ENCODE measurements around the gene APOBEC3H.

APOBEC3H gene

GRCh38 chr22:39081598-39081997 lies 15.4 kb upstream of the APOBEC3H start:
- DNase-seq: no peak

- DNase-seq: no peak
These were observed 13.6 kb upstream of the APOBEC3H start for GRCh38 chr22:39083212-39084165.

- DNase-seq: no peak
These were observed 12.4 kb upstream of the APOBEC3H start for GRCh38 chr22:39084666-39085065.

- DNase-seq: no peak
These were observed 9.9 kb upstream of the APOBEC3H start for GRCh38 chr22:39087098-39087497.

GRCh38 chr22:39087881-39088684 lies 9.0 kb upstream of the APOBEC3H start:
- DNase-seq: no peak

GRCh38 chr22:39088685-39089032 lies 8.4 kb upstream of the APOBEC3H start:
- DNase-seq: no peak

- no peak for DNase-seq
These were observed 7.1 kb upstream of the APOBEC3H start for GRCh38 chr22:39089928-39090327.

GRCh38 chr22:39090426-39091064 lies 6.5 kb upstream of the APOBEC3H start:
- DNase-seq: no peak

GRCh38 chr22:39091126-39092081 lies 5.6 kb upstream of the APOBEC3H start:
- DNase-seq: no peak

- DNase-seq: no peak
These were observed 4.8 kb upstream of the APOBEC3H start for GRCh38 chr22:39092111-39092862.

GRCh38 chr22:39094717-39095389 lies 2.2 kb upstream of the APOBEC3H start:
- no peak for DNase-seq

GRCh38 chr22:39095971-39096370 lies 1.1 kb upstream of the APOBEC3H start:
- no peak for DNase-seq

- no peak for DNase-seq
These were observed 982 bp downstream of the APOBEC3H start for GRCh38 chr22:39098026-39098425.

GRCh38 chr22:39098576-39098975 lies 1.5 kb downstream of the APOBEC3H start:
- DNase-seq: no peak

GRCh38 chr22:39101226-39101625 lies 4.2 kb downstream of the APOBEC3H start:
- no peak for DNase-seq

- no peak for DNase-seq
These were observed 6.4 kb downstream of the APOBEC3H start for GRCh38 chr22:39103431-39103830.

- no peak for DNase-seq
These were observed 9.3 kb downstream of the APOBEC3H start for GRCh38 chr22:39106326-39106725.

GRCh38 chr22:39108487-39108886 lies 11.4 kb downstream of the APOBEC3H start:
- DNase-seq: no peak

- DNase-seq: no peak
These were observed 12.3 kb downstream of the APOBEC3H start for GRCh38 chr22:39109361-39109760.

- peak; percentile 46 for DNase-seq
These were observed 13.9 kb downstream of the APOBEC3H start for GRCh38 chr22:39110631-39111561.
